ENCODE data around the gene MDGA2.

GRCh38 chr14:46973295-46973694 is 702.1 kb downstream of the MDGA2 start:
- TF ChIP-seq POLR2AphosphoS5 (IDR thresholded peaks at IDR 0.05; ENCODE audit: borderline replicate concordance, low read depth, low read length) (no peak), EZH2 (IDR thresholded peaks at IDR 0.05) (no peak)
